NT2/D1 (cell line): ENCODE data around the gene RAPSN.
A peak's percentile ranks its signal among the peaks of the same experiment; 100 is the strongest.

ENCODE experiments used
- DNase-seq: peaks from one replicate; pipeline ENCODE4 v3.0.0-alpha.2; 2011; ENCODE audit warnings: low read depth, low spot score
- H3K27me3 ChIP-seq: 2 replicates; pipeline ENCODE4 v1.6.0; 2011; ENCODE audit warnings: mild to moderate bottlenecking; ENCODE audit not compliant: insufficient read length, insufficient read depth
- H3K36me3 ChIP-seq: 2 replicates; pipeline ENCODE4 v1.6.1; 2011; ENCODE audit warnings: mild to moderate bottlenecking, low read length, mixed read lengths; ENCODE audit not compliant: insufficient read depth, insufficient read length
- H3K4me1 ChIP-seq: 2 replicates; pipeline ENCODE4 v1.5.1; 2011; ENCODE audit not compliant: insufficient read depth, insufficient read length
- H3K4me3 ChIP-seq: 2 replicates; pipeline ENCODE4 v1.5.1; 2011; ENCODE audit warnings: low read depth; ENCODE audit not compliant: insufficient read length
- H3K9ac ChIP-seq: 2 replicates; pipeline ENCODE4 v1.6.0; 2011; ENCODE audit warnings: low read depth; ENCODE audit not compliant: insufficient read length
- H3K9me3 ChIP-seq: 2 replicates; pipeline ENCODE4 v1.5.1; 2011; ENCODE audit warnings: mild to moderate bottlenecking, low read length; ENCODE audit not compliant: insufficient read depth
- SUZ12 ChIP-seq: IDR thresholded peaks from 2 replicates; pipeline ENCODE4 v1.6.1; 2011; ENCODE audit not compliant: insufficient read length, insufficient read depth; ENCODE audit errors: extremely low read depth
- YY1 ChIP-seq: IDR thresholded peaks from 2 replicates; pipeline ENCODE4 v1.6.1; 2011; ENCODE audit not compliant: insufficient read length, insufficient read depth
- ZNF274 ChIP-seq: IDR thresholded peaks from 2 replicates; pipeline ENCODE4 v1.6.1; 2011; ENCODE audit warnings: mild to moderate bottlenecking, low read depth, low read length

RAPSN gene

DNA sequence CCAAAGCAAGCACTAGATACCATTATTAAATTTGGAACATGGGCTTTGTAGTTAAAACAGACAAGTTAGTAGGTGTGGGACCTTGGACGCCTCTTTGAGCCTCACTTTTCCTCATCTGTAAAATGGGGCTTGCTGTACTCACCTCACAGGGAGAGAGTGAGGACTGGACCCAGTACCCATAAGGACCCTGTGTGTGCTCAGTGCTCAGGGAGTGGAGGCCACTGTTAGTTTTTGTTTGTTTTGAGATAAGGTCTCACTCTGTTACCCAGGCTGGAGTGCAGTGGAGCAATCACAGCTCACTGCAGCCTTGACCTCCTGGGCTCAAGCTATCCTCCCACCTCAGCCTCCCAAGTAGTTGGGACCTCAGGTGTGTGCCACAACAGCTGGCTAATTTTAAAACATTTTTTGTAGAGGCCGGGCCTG, 8.9 kb downstream of the RAPSN start:
- DNase-seq = no peak
- no peak overlapping the region for H3K4me3 ChIP-seq
- peaks cover 3% of the 10 kb centered on the region for H3K4me1 ChIP-seq
- H3K9me3 ChIP-seq = no peaks in the 10 kb centered on the region
- no peaks in the 10 kb centered on the region for H3K36me3 ChIP-seq
- no peak for TF ChIP-seq ZNF274
- no peak for TF ChIP-seq SUZ12
- no peak for TF ChIP-seq YY1
- no peaks in the 10 kb centered on the region for H3K27me3 ChIP-seq
- no peak overlapping the region for H3K9ac ChIP-seq

- Histone ChIP-seq H3K4me1 (peaks cover 3% of the 10 kb centered on the region), H3K4me3 (no peak overlapping the region), H3K27me3 (no peaks in the 10 kb centered on the region), H3K9me3 (no peaks in the 10 kb centered on the region), H3K36me3 (no peaks in the 10 kb centered on the region), H3K9ac (no peak overlapping the region)
- no peak for DNase-seq
- TF ChIP-seq YY1 = no peak
- no peak for TF ChIP-seq SUZ12
- no peak for TF ChIP-seq ZNF274
Observed at GRCh38 chr11:47438721-47439120, 10.2 kb downstream of the RAPSN start.

DNA sequence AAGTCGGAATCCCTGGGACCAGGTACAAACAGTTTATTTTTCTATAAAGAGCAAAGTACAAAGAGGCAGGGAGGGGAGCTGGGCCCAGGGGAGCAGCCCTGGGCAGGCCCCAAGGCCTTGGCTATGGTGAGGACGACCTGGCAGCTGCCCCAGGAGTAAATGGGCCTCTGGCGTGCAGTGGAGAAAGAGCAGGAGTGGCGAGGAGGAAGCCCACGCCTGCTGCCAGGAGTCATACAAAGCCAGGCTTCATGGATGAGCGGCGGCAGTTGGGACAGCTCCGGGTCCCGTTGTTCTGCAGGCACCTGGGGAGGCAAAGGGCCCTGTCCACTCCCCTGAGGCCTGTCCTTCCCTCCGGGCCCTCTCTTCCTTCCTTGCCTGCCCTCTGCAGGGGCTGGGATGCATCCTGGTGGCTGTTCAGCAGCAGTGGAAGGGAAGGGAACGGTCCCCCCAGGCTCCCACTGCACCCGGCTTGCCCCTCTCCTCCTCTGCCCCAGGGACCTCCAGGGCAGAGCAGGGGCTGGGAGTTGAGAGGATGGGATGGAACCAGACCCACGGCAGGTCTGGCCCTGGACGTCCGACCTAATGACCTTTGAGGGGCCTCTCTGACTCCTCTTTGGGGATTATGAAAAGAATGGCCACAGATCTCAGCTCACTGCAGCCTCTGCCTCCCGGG, 11.1 kb downstream of the RAPSN start:
- Histone ChIP-seq H3K27me3 (no peaks in the 10 kb centered on the region), H3K9me3 (no peaks in the 10 kb centered on the region), H3K9ac (peak overlapping the region; percentile 69), H3K4me3 (no peak overlapping the region), H3K36me3 (no peaks in the 10 kb centered on the region), H3K4me1 (peaks cover 3% of the 10 kb centered on the region)
- TF ChIP-seq ZNF274 (no peak), YY1 (no peak), SUZ12 (no peak)
- DNase-seq = no peak

DNA sequence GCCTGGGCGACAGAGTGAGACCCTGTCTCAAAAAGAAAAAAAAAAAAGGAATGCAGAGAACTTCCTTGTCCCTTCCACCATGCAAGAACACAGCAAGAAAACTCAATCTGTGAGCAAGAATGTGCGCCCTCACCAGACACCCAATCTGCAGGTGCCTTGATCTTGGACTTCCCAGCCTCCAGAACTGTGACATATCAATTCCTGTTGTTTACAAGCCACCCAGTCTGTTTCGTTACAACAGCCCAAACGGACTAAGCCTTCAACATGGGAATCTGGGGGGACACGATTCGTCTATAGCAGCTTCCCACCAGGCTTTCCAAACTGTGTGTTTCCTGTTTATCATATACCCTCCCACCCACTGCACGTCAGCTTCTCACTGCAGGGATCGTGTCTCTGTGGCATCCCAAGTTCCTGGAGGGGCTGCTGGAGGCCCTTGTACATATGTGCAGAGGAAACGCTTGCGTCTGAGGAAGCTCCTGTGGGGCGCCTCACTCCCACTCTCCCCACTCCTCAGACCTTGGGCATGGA, 11.7 kb downstream of the RAPSN start:
- DNase-seq = no peak
- H3K9me3 ChIP-seq = no peaks in the 10 kb centered on the region

DNA sequence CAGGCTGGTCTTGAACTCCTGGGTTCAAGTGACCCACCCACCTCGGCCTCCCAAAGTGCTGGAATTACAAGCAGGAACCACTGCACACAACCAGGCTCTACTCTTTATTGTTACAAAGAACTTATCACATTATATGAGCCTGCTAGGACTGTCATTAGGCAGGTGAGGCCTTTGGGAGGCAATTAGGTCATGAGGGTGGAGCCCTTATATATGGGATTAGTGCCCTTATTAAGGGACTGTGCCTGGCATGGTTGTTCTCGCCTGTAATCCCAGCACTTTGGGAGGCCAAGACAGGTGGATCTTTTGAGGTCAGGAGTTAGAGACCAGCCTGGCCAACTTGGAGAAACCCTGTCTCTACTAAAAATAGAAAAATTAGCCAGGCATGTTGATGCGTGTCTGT, 12.2 kb downstream of the RAPSN start:
- H3K27me3 ChIP-seq = no peaks in the 10 kb centered on the region
- H3K4me1 ChIP-seq = peaks cover 3% of the 10 kb centered on the region
- no peaks in the 10 kb centered on the region for H3K9me3 ChIP-seq
- H3K4me3 ChIP-seq = no peak overlapping the region
- TF ChIP-seq YY1 (no peak), ZNF274 (no peak), SUZ12 (no peak)
- no peak for DNase-seq
- H3K36me3 ChIP-seq = no peaks in the 10 kb centered on the region
- no peak overlapping the region for H3K9ac ChIP-seq

More for the DNA sequence above, 11.7 kb downstream of the RAPSN start:
- Histone ChIP-seq H3K36me3 (no peaks in the 10 kb centered on the region), H3K4me1 (peaks cover 3% of the 10 kb centered on the region), H3K27me3 (no peaks in the 10 kb centered on the region), H3K4me3 (no peak overlapping the region), H3K9ac (no peak overlapping the region)
- TF ChIP-seq SUZ12 (no peak), YY1 (no peak), ZNF274 (no peak)

DNA sequence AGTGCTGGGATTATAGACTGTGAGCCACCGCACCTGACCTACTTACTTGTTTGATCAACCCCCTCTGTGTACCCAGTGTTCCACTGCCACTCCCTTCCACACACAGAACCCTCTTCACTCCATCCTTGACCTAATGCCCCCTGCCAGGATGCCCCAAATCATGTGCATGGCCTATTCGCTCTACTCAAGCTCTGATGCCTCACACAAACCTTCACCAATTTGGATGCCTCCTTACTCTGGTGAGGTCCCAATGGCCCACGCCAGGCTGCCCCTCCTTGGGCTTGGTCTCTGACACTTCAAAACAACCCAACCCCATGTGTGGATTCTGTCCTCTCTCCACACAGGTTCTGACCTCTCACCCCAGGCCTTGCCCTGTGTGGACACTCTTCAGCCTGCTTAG, 13.2 kb downstream of the RAPSN start:
- Histone ChIP-seq H3K4me1 (no peaks in the 10 kb centered on the region), H3K36me3 (no peaks in the 10 kb centered on the region), H3K9ac (no peak overlapping the region), H3K27me3 (no peaks in the 10 kb centered on the region), H3K4me3 (no peak overlapping the region), H3K9me3 (no peaks in the 10 kb centered on the region)
- no peak for TF ChIP-seq YY1
- no peak for TF ChIP-seq SUZ12
- no peak for TF ChIP-seq ZNF274
- DNase-seq = no peak

DNA sequence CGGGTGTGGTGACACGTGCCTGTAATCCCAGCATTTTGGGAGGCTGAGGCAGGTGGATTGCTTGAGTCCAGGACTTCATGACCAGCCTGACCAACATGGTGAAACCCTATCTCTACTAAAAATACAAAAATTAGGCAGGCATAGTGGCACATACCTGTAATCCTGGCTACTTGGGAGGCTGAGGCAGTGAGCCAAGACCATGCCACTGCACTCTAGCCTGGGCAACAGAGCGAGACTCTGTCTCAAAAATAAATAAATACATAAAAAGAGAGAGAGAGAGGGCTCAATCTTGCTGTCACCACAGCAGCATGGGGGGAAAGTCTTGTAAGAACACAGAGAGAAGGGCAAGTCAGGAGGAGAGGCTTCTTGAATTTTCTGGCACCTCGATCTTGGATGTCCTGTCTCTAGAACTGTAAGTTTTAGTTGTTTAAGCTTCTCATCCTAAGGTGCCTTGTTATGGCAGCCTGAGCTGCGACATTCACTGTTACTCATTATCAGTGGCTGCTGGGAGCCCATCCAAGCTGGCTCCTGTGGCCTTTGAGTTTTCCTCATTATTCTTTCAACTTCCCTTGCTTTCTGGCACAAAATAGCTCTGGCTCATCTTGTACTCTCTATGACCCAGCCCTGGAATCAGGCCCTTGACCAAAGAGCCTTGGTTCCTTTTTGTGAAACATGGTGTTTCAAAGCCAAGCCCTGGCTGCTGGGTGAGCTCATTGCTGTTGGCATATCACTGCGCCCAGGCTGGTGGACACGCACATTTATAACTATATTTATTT, 14.7 kb downstream of the RAPSN start:
- Histone ChIP-seq H3K4me3 (no peak overlapping the region), H3K27me3 (no peaks in the 10 kb centered on the region), H3K9ac (no peak overlapping the region), H3K9me3 (no peaks in the 10 kb centered on the region), H3K4me1 (no peaks in the 10 kb centered on the region), H3K36me3 (no peaks in the 10 kb centered on the region)
- DNase-seq = no peak
- TF ChIP-seq YY1 = no peak
- TF ChIP-seq ZNF274 = no peak
- TF ChIP-seq SUZ12 = no peak
